Endothelial cell of umbilical vein (primary cell): ENCODE data around the gene NOPCHAP1. TPM values are rescaled to one million over a fixed set of nuclear protein-coding genes. Genes with fewer than 3 reads are reported as not detected.

ENCODE experiments used
- BruUV-seq: library from RNA; stranded (reverse); fragments of 400-500 nt; replicated peaks from 2 replicates; lab custom pipeline; 2021; lab: Mats Ljungman, UMichigan
- CTCF ChIA-PET: fragments of 300-600, 350-600 bp; sonication (Branson Sonifier 250); formaldehyde crosslinking; loops from one replicate; lab custom pipeline; 2021; ENCODE audit warnings: antibody characterized with exemption, inconsistent platforms; lab: Charles Lee
- POLR2A ChIA-PET: fragments of 300-600, 350-600 bp; sonication (Branson Sonifier 250); formaldehyde crosslinking; loops from one replicate; lab custom pipeline; 2021; ENCODE audit warnings: antibody characterized with exemption, inconsistent platforms; lab: Charles Lee
- DNase-seq: peaks from one replicate; pipeline ENCODE4 v3.0.0-alpha.2; 2011; ENCODE audit warnings: low read depth, low spot score
- FAIRE-seq: peaks from 2 replicates; lab custom pipeline; 2011; peaks lifted over from hg19 to GRCh38; lab: Jason Lieb, UNC
- H2AFZ ChIP-seq: 2 replicates; pipeline ENCODE4 v1.6.0; 2012; ENCODE audit warnings: low read depth, low read length, control low read depth, inconsistent platforms
- H3K27ac ChIP-seq: 2 replicates; pipeline ENCODE4 v1.5.1; 2011; ENCODE audit warnings: low read depth, mild to moderate bottlenecking, control low read depth, low read length, moderate library complexity; ENCODE audit not compliant: insufficient read depth
- H3K27me3 ChIP-seq, 2 experiments: 2 replicates each; pipeline versions ENCODE4 v1.6.0 to v1.6.1; 2011; ENCODE audit warnings: low read length in 2 of 2, mixed read lengths in 1 of 2; ENCODE audit not compliant: control insufficient read depth in 2 of 2, insufficient read depth in 2 of 2
- H3K36me3 ChIP-seq, 2 experiments: 2 replicates in 1 of 2; 3 replicates in 1 of 2; pipeline ENCODE4 v1.5.1; 2011; ENCODE audit warnings: low read length in 2 of 2, mild to moderate bottlenecking in 1 of 2, moderate library complexity in 1 of 2; ENCODE audit not compliant: control insufficient read depth in 2 of 2, insufficient read depth in 2 of 2; ENCODE audit errors: extremely low read depth in 1 of 2
- H3K4me1 ChIP-seq: 3 replicates; pipeline ENCODE4 v1.5.1; 2011; ENCODE audit warnings: mild to moderate bottlenecking, low read length; ENCODE audit not compliant: control insufficient read depth, insufficient read depth; ENCODE audit errors: extremely low read depth
- H3K4me2 ChIP-seq: 2 replicates; pipeline ENCODE4 v1.6.1; 2011; ENCODE audit warnings: low read length, control low read depth, mixed read lengths; ENCODE audit not compliant: insufficient read depth
- H3K4me3 ChIP-seq, 3 experiments: fragments of 200-600 bp in 1 of 3; sonication (generic), shearing (Covaris generic) in 1 of 3; replicated peaks in 1 of 3; 2 replicates each; pipeline ENCODE4 v1.5.1; 2011 to 2016; ENCODE audit warnings: control low read depth in 3 of 3, low read length in 3 of 3, mild to moderate bottlenecking in 2 of 3, inconsistent platforms in 1 of 3, low read depth in 1 of 3, moderate library complexity in 1 of 3; ENCODE audit not compliant: insufficient read depth in 1 of 3
- H3K79me2 ChIP-seq: 2 replicates; pipeline ENCODE4 v1.6.0; 2012; ENCODE audit warnings: low read length, inconsistent platforms; ENCODE audit not compliant: control insufficient read depth, insufficient read depth
- H3K9ac ChIP-seq: replicated peaks from 2 replicates; pipeline ENCODE3; 2011; ENCODE audit warnings: low read length, control low read depth; ENCODE audit not compliant: insufficient read depth; ENCODE audit errors: extremely low read depth
- H3K9me1 ChIP-seq: replicated peaks from 3 replicates; pipeline ENCODE4 v1.6.0; 2011; ENCODE audit warnings: mild to moderate bottlenecking, low read length; ENCODE audit not compliant: control insufficient read depth, insufficient read depth; ENCODE audit errors: extremely low read depth
- H3K9me3 ChIP-seq: replicated peaks from 2 replicates; pipeline ENCODE4 v1.5.1; 2012; ENCODE audit warnings: low read length, inconsistent platforms; ENCODE audit not compliant: control insufficient read depth, insufficient read depth
- H4K20me1 ChIP-seq: replicated peaks from 2 replicates; pipeline ENCODE3; 2011; ENCODE audit warnings: mild to moderate bottlenecking, low read length; ENCODE audit not compliant: control insufficient read depth, insufficient read depth; ENCODE audit errors: extremely low read depth
- CTCF ChIP-seq, 2 donors: IDR thresholded peaks; 1 replicate in 1 of 2; 2 replicates in 1 of 2; pipeline ENCODE4 v1.5.1; 2011; ENCODE audit warnings: low read length in 2 of 2, mild to moderate bottlenecking in 2 of 2, moderate library complexity in 2 of 2, control low read depth in 1 of 2, inconsistent platforms in 1 of 2, low read depth in 1 of 2; ENCODE audit not compliant: insufficient read depth in 1 of 2; ENCODE audit errors: extremely low read depth in 1 of 2
- EZH2 ChIP-seq: IDR thresholded peaks from 2 replicates; pipeline ENCODE4 v1.6.1; 2012; ENCODE audit warnings: borderline replicate concordance, low read depth, mild to moderate bottlenecking, moderate library complexity, low read length, inconsistent platforms; ENCODE audit not compliant: severe bottlenecking
- FOS ChIP-seq: IDR thresholded peaks from 2 replicates; pipeline ENCODE4 v1.6.1; 2011; ENCODE audit warnings: mild to moderate bottlenecking, low read length, moderate library complexity, borderline replicate concordance; ENCODE audit not compliant: insufficient read depth
- GATA2 ChIP-seq: IDR thresholded peaks from 2 replicates; pipeline ENCODE4 v1.7.0; 2011; ENCODE audit warnings: low read depth, mild to moderate bottlenecking, moderate library complexity, mixed read lengths, low read length; ENCODE audit not compliant: insufficient read length, insufficient read depth
- JUN ChIP-seq: IDR thresholded peaks from 2 replicates; pipeline ENCODE4 v1.6.1; 2011; ENCODE audit warnings: borderline replicate concordance, low read depth; ENCODE audit not compliant: insufficient read length, insufficient read depth
- MAX ChIP-seq: IDR thresholded peaks from 2 replicates; pipeline ENCODE4 v1.6.1; 2011; ENCODE audit not compliant: insufficient read depth, insufficient read length
- MYC ChIP-seq: IDR thresholded peaks from one replicate; pipeline ENCODE4 v1.6.1; 2011; ENCODE audit warnings: mild to moderate bottlenecking, low read depth, low read length
- POLR2A ChIP-seq: IDR thresholded peaks from 2 replicates; pipeline ENCODE4 v1.6.1; 2012; ENCODE audit warnings: low read depth, mild to moderate bottlenecking, control low read depth, low read length
- POLR2AphosphoS5 ChIP-seq: IDR thresholded peaks from 2 replicates; pipeline ENCODE4 v1.6.1; 2012; ENCODE audit warnings: low read depth, mild to moderate bottlenecking, control low read depth, low read length, moderate library complexity; ENCODE audit not compliant: insufficient read depth
- dilution Hi-C: fragments of 300-500 bp; cut with MboI; formaldehyde crosslinking; loops from one replicate; pipeline ENCODE4 v1.15.0; 2019; ENCODE audit warnings: low sequenced_read_pairs; ENCODE audit not compliant: extremely low pct_ligation_motif_present
- intact Hi-C: fragments of 100-400 bp; cut with micrococcal nuclease; formaldehyde crosslinking; loops from one replicate; pipeline ENCODE4 v1.10.0; 2022
- polyA plus RNA-seq, 4 experiments: library from polyadenylated mRNA; depleted of rRNA in 3 of 4; stranded (reverse) in 3 of 4; unstranded in 1 of 4; fragments of >200 nt; gene quantifications; 2 replicates each; pipeline versions ENCODE4 v1.2.1 to v1.2.3, GENCODE V29; 2011 to 2012; ENCODE audit warnings: missing spikeins in 1 of 4
- total RNA-seq: library from RNA; stranded (reverse); gene quantifications from 2 replicates; pipeline ENCODE4 v1.2.3, GENCODE V29; 2021

The NOPCHAP1 gene
- total and polyA plus RNA-seq, 2 donors (not counting 3 experiments of a cell fraction or from before 2014, with no cell fraction given) = 6.1 to 17.8 TPM

DNA sequence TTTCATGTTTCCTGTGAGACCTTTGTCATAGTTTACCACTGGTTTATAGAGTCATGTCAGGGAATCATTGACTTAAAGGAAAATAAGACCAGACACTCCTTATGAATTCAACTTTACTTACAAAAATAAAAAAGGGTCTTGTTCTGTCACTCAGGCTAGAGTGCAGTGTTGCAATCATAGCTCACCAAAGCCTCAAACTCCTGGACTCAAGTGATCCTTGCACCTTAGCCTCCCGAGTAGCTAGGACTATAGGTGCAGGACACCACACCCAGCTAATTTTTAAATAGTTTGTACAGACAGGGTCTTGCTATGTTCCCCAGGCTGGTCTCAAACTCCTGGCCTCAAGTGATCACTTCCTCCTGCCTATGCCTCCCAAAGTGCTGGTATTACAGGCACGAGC, 47.0 kb upstream of the NOPCHAP1 start:
- H3K4me2 ChIP-seq = no peak overlapping the region
- H3K9me1 ChIP-seq = no peaks in the 10 kb centered on the region
- no TSS peak for BruUV-seq
- H3K9me3 ChIP-seq = no peaks in the 10 kb centered on the region
- TF ChIP-seq FOS (no peak), GATA2 (no peak), MYC (no peak)
- intact Hi-C loops = no loop called here
- H3K27me3 ChIP-seq = no peaks in the 10 kb centered on the region
- no peaks in the 10 kb centered on the region for H3K79me2 ChIP-seq
- H3K36me3 ChIP-seq = no peaks in the 10 kb centered on the region
- no peaks in the 10 kb centered on the region for H4K20me1 ChIP-seq
- no peak overlapping the region for H3K27ac ChIP-seq
- no peak overlapping the region for H3K9ac ChIP-seq
- DNase-seq (no peak), FAIRE-seq (no peak)
- POLR2A ChIA-PET = no interaction called here
- no peak overlapping the region for H3K4me3 ChIP-seq
- dilution Hi-C loops = no loop called here
- CTCF ChIA-PET = interaction anchor here (1.1 to 1.3 kb wide), 2 partner anchors 9 to 254 kb away, joined by 3 to 4 read pairs; no protein-coding TSS in a partner anchor
- H2AFZ ChIP-seq = no peak overlapping the region
- H3K4me1 ChIP-seq = no peaks in the 10 kb centered on the region

- Histone ChIP-seq H3K4me2 (no peak overlapping the region), H3K36me3 (no peaks in the 10 kb centered on the region), H3K4me1 (no peaks in the 10 kb centered on the region), H4K20me1 (no peaks in the 10 kb centered on the region), H3K9me1 (no peaks in the 10 kb centered on the region), H2AFZ (no peak overlapping the region), H3K9ac (no peak overlapping the region), H3K27ac (no peak overlapping the region), H3K9me3 (no peaks in the 10 kb centered on the region), H3K27me3 (no peaks in the 10 kb centered on the region), H3K4me3 (no peak overlapping the region), H3K79me2 (no peaks in the 10 kb centered on the region)
- CTCF ChIA-PET = interaction anchor here (1.2 kb wide), 1 partner anchor 31 kb away, joined by 3 read pairs; no protein-coding TSS in a partner anchor
- BruUV-seq = no TSS peak
- intact Hi-C loops = no loop called here
- no peak for FAIRE-seq
- dilution Hi-C loops = no loop called here
- DNase-seq = no peak
- POLR2A ChIA-PET = no interaction called here
- TF ChIP-seq GATA2 = no peak
- TF ChIP-seq MAX = no peak
- no peak for TF ChIP-seq JUN
- TF ChIP-seq FOS = no peak
- no peak for TF ChIP-seq POLR2A
- TF ChIP-seq EZH2 = no peak
- no peak for TF ChIP-seq POLR2AphosphoS5
- TF ChIP-seq CTCF (IDR thresholded peaks at IDR 0.05; ENCODE audit: extremely low read depth in 1 of 2, insufficient read depth in 1 of 2, low read depth in 1 of 2, low read length in 2 of 2) = no peak
- TF ChIP-seq MYC = no peak
Measured at GRCh38 chr12:104941454-104941853, 44.7 kb upstream of the NOPCHAP1 start.
